K562 (cell line): Measurements from ENCODE around the gene ARL6IP1. TPM values are rescaled to one million over a fixed set of nuclear protein-coding genes. Genes with fewer than 3 reads are reported as not detected.
A peak's percentile ranks its signal among the peaks of the same experiment; 100 is the strongest.

Experiments
- CBFB ChIP-seq: sonication (generic); formaldehyde crosslinking; IDR thresholded peaks from 2 replicates; pipeline ENCODE4 v1.4.0; 2020; ENCODE audit warnings: mild to moderate bottlenecking, missing genetic modification reagents
- FUS ChIP-seq: fragments of 200-400 bp; formaldehyde crosslinking; optimal IDR thresholded peaks from 2 replicates; pipeline ENCODE3; 2017; ENCODE audit warnings: low read depth, low read length
- ILK ChIP-seq: fragments of 450-650 bp; IDR thresholded peaks from 2 replicates; pipeline ENCODE4 v1.6.1; 2016; ENCODE audit warnings: missing genetic modification characterization, low read depth, mild to moderate bottlenecking, missing compliant biosample characterization, moderate library complexity, borderline replicate concordance
- LARP7 ChIP-seq: fragments of 450-650 bp; IDR thresholded peaks from 2 replicates; pipeline ENCODE4 v1.6.1; 2016
- NFE2L1 ChIP-seq: fragments of 450-650 bp; IDR thresholded peaks from 2 replicates; pipeline ENCODE4 v1.6.1; 2016; ENCODE audit warnings: missing genetic modification characterization, low read depth, mild to moderate bottlenecking, missing compliant biosample characterization, moderate library complexity, borderline replicate concordance
- PRMT5 ChIP-seq: sonication (generic); formaldehyde crosslinking; IDR thresholded peaks from 2 replicates; pipeline ENCODE4 v1.5.0; 2020; ENCODE audit warnings: missing genetic modification reagents
- RAD51 ChIP-seq: fragments of 450-650 bp; IDR thresholded peaks from 2 replicates; pipeline ENCODE4 v1.7.1; 2016; ENCODE audit warnings: low read depth, mild to moderate bottlenecking, borderline replicate concordance
- RBM25 ChIP-seq: fragments of 200-400 bp; formaldehyde crosslinking; IDR thresholded peaks from 2 replicates; pipeline ENCODE4 v1.6.1; 2018; ENCODE audit warnings: low read length, low read depth, moderate library complexity; ENCODE audit not compliant: severe bottlenecking
- SMARCA5 ChIP-seq: fragments of 450-650 bp; IDR thresholded peaks from 2 replicates; pipeline ENCODE4 v1.6.1; 2016
- THRB ChIP-seq: fragments of 450-650 bp; formaldehyde crosslinking; conservative IDR thresholded peaks from 2 replicates; pipeline ENCODE4 v1.4.0; 2022; ENCODE audit warnings: mild to moderate bottlenecking, missing genetic modification characterization
- TOE1 ChIP-seq, 2 experiments: fragments of 450-650 bp in 1 of 2; sonication (generic) in 1 of 2; formaldehyde crosslinking in 1 of 2; IDR thresholded peaks; 2 replicates each; pipeline versions ENCODE4 v1.7.1 to v1.8.0; 2016 to 2022; ENCODE audit warnings: borderline replicate concordance in 2 of 2, mild to moderate bottlenecking in 2 of 2, antibody characterized with exemption in 1 of 2, inconsistent platforms in 1 of 2, low read depth in 1 of 2, missing genetic modification reagents in 1 of 2, moderate library complexity in 1 of 2
- TRIM24 ChIP-seq, 2 experiments: fragments of 450-650 bp; IDR thresholded peaks; 2 replicates each; pipeline ENCODE4 v1.6.1; 2016
- YY1 ChIP-seq, 3 experiments: IDR thresholded peaks; 2 replicates each; pipeline ENCODE4 v1.6.1; 2011; ENCODE audit warnings: low read length in 2 of 3, mild to moderate bottlenecking in 2 of 3, moderate library complexity in 2 of 3, borderline replicate concordance in 1 of 3, control low read depth in 1 of 3, low read depth in 1 of 3; ENCODE audit not compliant: insufficient read depth in 3 of 3, insufficient replicate concordance in 2 of 3, control insufficient read depth in 1 of 3, insufficient read length in 1 of 3; ENCODE audit errors: extremely low read depth in 1 of 3
- ZNF395 ChIP-seq: fragments of 200-800 bp; sonication (Bioruptor generic); IDR thresholded peaks from 2 replicates; pipeline ENCODE4 v1.6.1; 2017; ENCODE audit warnings: missing genetic modification characterization, missing compliant biosample characterization
- ZNF655 ChIP-seq: fragments of 250-450 bp; sonication (Bioruptor Pico); IDR thresholded peaks from 2 replicates; pipeline ENCODE4 v1.5.0; 2021
- ZNF830 ChIP-seq: fragments of 250-450 bp; sonication (Bioruptor Pico); IDR thresholded peaks from 2 replicates; pipeline ENCODE4 v1.5.0; 2021; ENCODE audit warnings: mild to moderate bottlenecking
- ZZZ3 ChIP-seq: fragments of 450-650 bp; IDR thresholded peaks from 2 replicates; pipeline ENCODE4 v1.6.1; 2016; ENCODE audit warnings: antibody characterized with exemption, mild to moderate bottlenecking, moderate library complexity
- polyA plus RNA-seq, 8 experiments: library from polyadenylated mRNA; depleted of rRNA in 4 of 8; stranded (reverse) in 5 of 8; unstranded in 3 of 8; fragments of >200 nt; fragmentation: Nextera tagmentation in 2 of 8; fragmentation: Illumina TruSeq in 1 of 8; extraction: Ambion mirVana in 2 of 8; extraction: Trizol in 1 of 8; gene quantifications; 2 replicates each; pipeline versions ENCODE4 v1.2.1 to v1.2.3, GENCODE V29; 2011 to 2014; ENCODE audit warnings: inconsistent platforms in 1 of 8, missing spikeins in 1 of 8
- total RNA-seq, 7 experiments: library from RNA; depleted of rRNA in 6 of 7; stranded (reverse); fragments of >200 nt in 6 of 7; fragmentation: Illumina TruSeq in 2 of 7; extraction: Trizol in 2 of 7; gene quantifications; 2 replicates each; pipeline versions ENCODE4 v1.2.1 to v1.2.3, GENCODE V29; 2011 to 2021; ENCODE audit warnings: low replicate concordance in 1 of 7
- TF ChIP-seq, protein P1 (sequence below), 2 experiments: IDR thresholded peaks; 2 replicates each; pipeline ENCODE4 v1.6.1; 2012; ENCODE audit warnings: improper control_type of control experiment in 2 of 2, low read depth in 2 of 2, low read length in 2 of 2, borderline replicate concordance in 1 of 2

ARL6IP1 gene
- total and polyA plus RNA-seq, 9 of the 15 experiments (the other 6 are each of a cell fraction or from before 2014, with no cell fraction given): 102 to 391 (median 162) TPM

DNA sequence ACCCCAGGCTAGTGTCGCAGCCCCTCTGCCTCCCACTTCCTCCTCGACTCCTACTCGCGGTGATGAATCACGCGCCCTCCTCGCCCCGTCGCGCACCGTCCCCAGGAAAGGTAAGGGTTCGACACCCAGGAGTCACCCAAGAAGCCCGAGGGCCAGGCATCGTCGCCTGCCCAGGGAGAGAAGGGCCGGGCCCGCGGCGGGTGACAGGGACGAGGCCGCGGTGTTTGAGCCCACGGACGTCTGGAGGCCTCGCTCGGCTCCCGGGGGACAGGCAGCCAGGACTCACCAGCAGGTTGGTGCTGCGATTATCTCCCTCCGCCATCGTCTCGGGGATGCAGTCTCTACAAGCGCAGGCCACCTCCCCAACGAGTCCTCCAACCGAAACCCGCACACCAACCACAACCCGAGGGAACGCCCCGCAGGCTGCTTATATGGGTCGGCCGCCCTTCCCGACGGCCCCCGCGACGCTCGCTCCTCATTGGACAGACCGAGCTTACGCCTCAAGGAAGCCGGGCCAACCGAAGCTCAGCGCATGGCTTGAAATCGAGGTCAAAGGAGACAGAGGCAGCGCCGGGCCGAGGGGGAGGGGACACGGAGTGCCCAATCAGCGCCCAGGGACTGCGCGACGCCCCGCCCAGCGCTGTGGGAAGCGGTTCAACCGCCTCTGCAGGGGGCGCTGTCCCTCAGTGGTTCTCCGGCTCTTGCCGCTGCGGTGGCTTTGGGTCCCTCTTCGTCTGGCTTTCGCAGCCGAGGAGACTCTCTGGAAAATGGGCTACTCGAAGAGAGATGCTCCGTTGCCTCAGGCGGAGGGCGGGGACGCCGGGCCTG is at the start of gene ARL6IP1 (continued):
- TF ChIP-seq ILK (tag): no peak
- peak; percentile 77; the same call in 1 of the 2 replicates for TF ChIP-seq ZNF830
- peak in 1 of 2 experiments; percentile 38; a peak in 1 of 4 replicates for TF ChIP-seq TRIM24 (IDR thresholded peaks at IDR 0.05)
- no peak for TF ChIP-seq NFE2L1 (tag)
- TF ChIP-seq SMARCA5: no peak
- TF ChIP-seq TOE1 (IDR thresholded peaks at IDR 0.05; ENCODE audit: borderline replicate concordance): peak; percentile 80; the same call in 1 of the 2 replicates
- no peak; the same call in 1 of the 2 replicates for TF ChIP-seq TOE1 (CRISPR knock-in tag; IDR thresholded peaks at IDR 0.05; ENCODE audit: borderline replicate concordance, low read depth)
- TF ChIP-seq THRB (CRISPR knock-in tag): peak; percentile 61; the same call in 1 of the 2 replicates
- TF ChIP-seq YY1 (IDR thresholded peaks at IDR 0.05; ENCODE audit: borderline replicate concordance in 1 of 3, control insufficient read depth in 1 of 3, extremely low read depth in 1 of 3, insufficient read depth in 3 of 3, insufficient read length in 1 of 3, insufficient replicate concordance in 2 of 3, low read depth in 1 of 3, low read length in 2 of 3): peak in 2 of 3 experiments; percentile 33 to 80
- TF ChIP-seq, protein P1, sequence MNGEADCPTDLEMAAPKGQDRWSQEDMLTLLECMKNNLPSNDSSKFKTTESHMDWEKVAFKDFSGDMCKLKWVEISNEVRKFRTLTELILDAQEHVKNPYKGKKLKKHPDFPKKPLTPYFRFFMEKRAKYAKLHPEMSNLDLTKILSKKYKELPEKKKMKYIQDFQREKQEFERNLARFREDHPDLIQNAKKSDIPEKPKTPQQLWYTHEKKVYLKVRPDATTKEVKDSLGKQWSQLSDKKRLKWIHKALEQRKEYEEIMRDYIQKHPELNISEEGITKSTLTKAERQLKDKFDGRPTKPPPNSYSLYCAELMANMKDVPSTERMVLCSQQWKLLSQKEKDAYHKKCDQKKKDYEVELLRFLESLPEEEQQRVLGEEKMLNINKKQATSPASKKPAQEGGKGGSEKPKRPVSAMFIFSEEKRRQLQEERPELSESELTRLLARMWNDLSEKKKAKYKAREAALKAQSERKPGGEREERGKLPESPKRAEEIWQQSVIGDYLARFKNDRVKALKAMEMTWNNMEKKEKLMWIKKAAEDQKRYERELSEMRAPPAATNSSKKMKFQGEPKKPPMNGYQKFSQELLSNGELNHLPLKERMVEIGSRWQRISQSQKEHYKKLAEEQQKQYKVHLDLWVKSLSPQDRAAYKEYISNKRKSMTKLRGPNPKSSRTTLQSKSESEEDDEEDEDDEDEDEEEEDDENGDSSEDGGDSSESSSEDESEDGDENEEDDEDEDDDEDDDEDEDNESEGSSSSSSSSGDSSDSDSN (IDR thresholded peaks at IDR 0.05; ENCODE audit: borderline replicate concordance in 1 of 2, low read depth in 2 of 2, low read length in 2 of 2): peak; percentile 35 to 86; a peak in 2 of 4 replicates
- no peak for TF ChIP-seq PRMT5
- no peak for TF ChIP-seq FUS
- TF ChIP-seq RAD51: no peak
- TF ChIP-seq LARP7: no peak
- peak; percentile 92 for TF ChIP-seq RBM25
- no peak for TF ChIP-seq ZZZ3
- peak; percentile 96 for TF ChIP-seq CBFB (CRISPR knock-in tag)
- no peak for TF ChIP-seq ZNF655 (CRISPR knock-in tag)
- 0 out of 2 replicates have a peak, but pooled peaks have one; percentile 6 for TF ChIP-seq ZNF395
